Cardiac septum (tissue), 1 donor: ENCODE results near the gene SLC39A11. TPM values are rescaled to one million over a fixed set of nuclear protein-coding genes. Genes with fewer than 3 reads are reported as not detected.
"Not testable (repeated sequence)": the region's sequence is repeated elsewhere in the genome, so short reads cannot be mapped to it uniquely, and the experiment has no call there.

ENCODE experiments used
- DNase-seq: peaks from one replicate; pipeline ENCODE4 v3.0.0-alpha.2; 2020; ENCODE audit warnings: low spot score
- intact Hi-C: fragments of 100-400 bp; cut with DNase I; formaldehyde crosslinking; loops from one replicate; pipeline ENCODE4 v1.14.0; 2022
- total RNA-seq: library from RNA; stranded (reverse); fragmentation: NEBNext Ultra II Directional; extraction: Animal tissue kit (Norgen Biotek cat#: 25700); gene quantifications from one replicate; pipeline ENCODE4 v1.2.1, GENCODE V29; 2021
- donor health status: DM: no; HTN: no; CAD: no.

SLC39A11 gene
- total RNA-seq, 1 donor from 2014 or later = 7.2 TPM

DNA sequence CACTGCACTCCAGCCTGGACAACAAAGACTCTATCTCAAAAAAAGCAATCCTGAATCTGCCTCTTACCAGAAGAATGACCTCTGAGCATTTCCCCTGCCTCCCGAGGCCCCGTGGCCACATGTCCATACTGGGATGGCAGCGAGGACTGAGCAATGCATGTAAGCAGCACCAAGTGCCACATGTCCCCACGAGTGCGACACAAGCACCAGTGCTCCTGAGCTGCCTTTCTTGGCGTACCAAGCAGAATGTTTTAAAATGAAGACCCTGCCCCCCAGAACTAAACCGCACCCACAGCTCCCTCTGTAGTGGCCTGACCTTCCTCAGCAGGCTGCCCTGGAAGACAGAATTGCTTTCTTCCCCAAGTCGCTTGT lies 373.3 kb downstream of the SLC39A11 start:
- intact Hi-C loops = no loop called here
- DNase-seq = no peak

- intact Hi-C loops = no loop called here
- DNase-seq = no peak
Measured at GRCh38 chr17:72717676-72718075, 374.8 kb downstream of the SLC39A11 start.

GRCh38 chr17:72717276-72717675 lies 375.2 kb downstream of the SLC39A11 start:
- no peak for DNase-seq
- intact Hi-C loops = no loop called here

DNA sequence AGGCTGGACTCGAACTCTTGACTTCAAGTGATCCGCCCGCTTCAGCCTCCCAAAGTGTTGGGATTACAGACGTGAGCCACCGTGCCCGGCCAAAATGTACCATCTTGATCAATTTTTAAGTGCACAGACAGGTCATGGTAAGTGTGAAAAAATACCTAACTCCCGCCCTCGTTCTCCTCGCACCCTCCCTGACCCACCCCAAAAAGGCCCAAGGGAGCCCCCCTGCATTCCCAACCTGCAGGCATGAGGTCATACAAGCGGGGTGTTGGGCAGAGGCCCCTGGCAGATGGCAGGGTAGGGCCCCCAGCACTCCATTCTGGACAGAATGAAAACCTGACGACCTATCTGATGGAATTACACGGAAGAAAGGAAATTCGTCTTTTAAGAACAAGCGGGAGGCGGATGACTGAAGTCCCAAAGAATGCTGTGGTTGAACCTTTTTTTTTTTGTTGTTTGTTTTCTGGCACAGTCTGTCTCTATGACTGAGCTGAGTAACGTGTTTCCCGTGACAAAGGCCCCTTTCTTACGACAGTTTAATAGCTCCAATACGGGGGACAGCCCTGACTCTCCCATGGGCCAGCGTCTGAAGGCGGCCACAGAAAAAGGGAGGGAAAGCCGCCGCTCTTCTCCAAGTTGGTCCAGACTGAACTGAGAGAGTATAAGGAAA lies 376.4 kb downstream of the SLC39A11 start:
- intact Hi-C loops = no loop called here
- no peak for DNase-seq

DNA sequence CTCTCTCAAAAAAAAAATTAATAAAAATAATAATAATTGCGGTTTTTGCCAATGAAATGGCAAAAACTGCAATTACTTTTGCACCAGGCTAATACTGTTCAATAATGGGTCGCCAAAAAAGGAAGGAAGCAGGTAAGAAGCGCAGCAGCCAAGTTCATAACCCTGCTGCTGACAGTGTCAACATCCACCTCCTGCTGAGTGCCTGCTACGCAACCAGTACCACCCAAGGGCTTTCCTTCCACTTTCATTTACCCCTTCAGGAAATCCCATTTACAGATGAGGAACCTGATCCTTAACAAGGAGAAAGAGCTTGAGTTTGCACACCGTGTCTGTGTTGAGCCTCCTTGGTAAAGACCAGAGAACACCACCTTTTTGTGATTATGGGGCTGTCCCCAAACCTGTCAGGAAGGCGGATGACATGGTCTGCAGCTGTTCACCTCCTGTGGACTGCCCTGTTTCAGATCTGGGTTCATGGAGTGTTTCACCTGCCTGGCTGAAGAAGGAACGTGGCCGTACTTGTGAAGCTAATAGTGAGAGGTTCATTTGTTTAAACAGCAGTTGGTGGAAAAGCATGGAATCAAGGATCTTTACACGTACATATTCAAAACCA lies 378.0 kb downstream of the SLC39A11 start:
- no peak for DNase-seq
- intact Hi-C loops = no loop called here

- intact Hi-C loops = no loop called here
- DNase-seq = no peak
Measured at GRCh38 chr17:72713701-72714100, 378.8 kb downstream of the SLC39A11 start.

- intact Hi-C loops = no loop called here
- no peak for DNase-seq
Measured at GRCh38 chr17:72711521-72712310, 380.8 kb downstream of the SLC39A11 start.

GRCh38 chr17:72710834-72711233 lies 381.7 kb downstream of the SLC39A11 start:
- DNase-seq = no peak
- intact Hi-C loops = no loop called here

- no peak for DNase-seq
- intact Hi-C loops = no loop called here
Measured at GRCh38 chr17:72710202-72710601, 382.3 kb downstream of the SLC39A11 start.

DNA sequence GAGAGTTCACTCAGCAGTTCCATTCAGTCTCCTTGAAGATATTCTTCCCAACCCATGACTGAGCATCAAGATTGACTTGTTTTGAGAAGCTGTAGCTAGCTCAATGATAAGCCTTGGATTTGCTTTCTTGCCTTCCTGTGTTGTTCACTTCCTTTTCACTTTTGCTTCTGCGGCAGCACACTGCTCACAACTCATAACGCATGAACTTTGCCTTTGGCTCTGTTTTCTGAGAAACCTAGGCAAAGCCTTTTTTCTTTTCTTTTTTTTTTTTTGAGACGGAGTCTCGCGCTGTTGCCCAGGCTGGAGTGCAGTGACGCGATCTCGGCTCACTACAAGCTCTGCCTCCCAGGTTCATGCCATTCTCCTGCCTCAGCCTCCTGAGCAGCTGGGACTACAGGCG lies 383.8 kb downstream of the SLC39A11 start:
- intact Hi-C loops, DNase-seq: not testable (repeated sequence)

- no peak for DNase-seq
- intact Hi-C loops = no loop called here
Measured at GRCh38 chr17:72707881-72708280, 384.6 kb downstream of the SLC39A11 start.

DNA sequence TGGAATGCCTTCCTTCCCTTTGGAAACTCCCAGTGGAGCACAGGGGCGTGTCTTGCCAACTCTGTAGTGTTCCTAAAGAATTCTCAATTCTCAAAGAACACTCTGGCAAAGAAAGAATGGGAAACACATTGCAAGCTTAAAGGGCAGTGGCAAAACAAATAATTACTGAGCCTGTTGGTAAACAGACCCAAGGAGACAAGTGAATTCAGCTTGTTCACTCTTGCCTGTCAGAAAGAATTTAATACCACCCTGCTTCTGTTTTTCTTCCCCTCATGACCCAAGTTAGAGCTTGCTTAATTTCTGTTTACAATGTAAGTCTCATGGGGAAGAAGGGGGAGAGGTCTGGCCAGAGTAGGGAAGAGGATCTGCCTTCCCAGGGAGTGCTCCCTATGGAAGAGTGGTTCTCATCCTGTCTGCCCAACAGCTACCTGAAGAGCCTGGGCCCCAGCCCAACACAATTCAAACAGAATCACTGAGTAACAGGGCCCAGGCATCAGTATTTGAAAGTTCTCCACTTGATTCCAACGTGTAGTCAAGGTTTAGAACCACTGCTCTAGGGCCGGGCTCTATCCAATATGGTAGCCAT lies 386.0 kb downstream of the SLC39A11 start:
- no peak for DNase-seq
- intact Hi-C loops = no loop called here

DNA sequence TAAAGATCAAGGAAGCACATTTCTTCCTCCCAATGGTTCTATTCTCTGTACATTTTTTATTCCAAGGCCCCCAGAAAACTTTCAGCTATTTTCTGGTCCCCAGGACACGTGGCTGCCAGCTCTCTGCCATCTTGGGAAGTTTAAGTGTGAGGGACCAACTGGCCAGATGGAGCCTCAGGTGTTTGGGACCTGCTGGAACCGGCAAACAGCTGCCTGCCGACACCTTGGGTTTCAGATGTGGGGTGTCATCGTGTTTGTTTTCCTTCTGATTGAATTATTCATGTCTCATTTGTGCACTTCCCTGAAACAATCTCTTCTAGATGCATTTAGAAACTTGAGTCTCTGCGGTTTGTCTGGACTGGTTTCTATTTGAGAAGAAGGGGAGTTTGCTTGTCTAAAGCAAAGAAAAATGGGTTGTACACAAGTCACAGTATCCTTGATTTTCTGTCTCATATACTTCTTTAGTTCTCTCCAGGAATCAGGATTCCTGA lies 386.5 kb downstream of the SLC39A11 start:
- DNase-seq = no peak
- intact Hi-C loops = no loop called here

DNA sequence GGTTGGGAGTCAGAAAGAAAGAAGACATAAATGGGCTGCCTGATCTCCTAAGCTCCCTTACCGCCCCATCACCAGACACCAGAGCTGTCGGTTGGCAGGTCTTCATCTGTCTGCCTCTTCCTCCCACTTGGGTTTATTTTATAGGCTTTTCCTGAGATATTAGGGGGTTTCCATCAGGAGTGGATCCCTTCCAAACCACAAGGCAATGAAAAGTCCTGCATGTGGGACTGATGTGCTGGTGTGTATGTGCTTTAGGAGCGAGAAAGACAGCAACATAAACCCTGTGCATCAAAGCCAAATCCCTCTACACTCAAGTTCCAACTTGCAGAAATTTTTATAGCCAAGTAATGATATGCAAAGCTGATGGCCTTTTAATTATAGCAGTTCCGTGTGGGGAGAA lies 389.5 kb downstream of the SLC39A11 start:
- no peak for DNase-seq
- intact Hi-C loops = no loop called here

DNA sequence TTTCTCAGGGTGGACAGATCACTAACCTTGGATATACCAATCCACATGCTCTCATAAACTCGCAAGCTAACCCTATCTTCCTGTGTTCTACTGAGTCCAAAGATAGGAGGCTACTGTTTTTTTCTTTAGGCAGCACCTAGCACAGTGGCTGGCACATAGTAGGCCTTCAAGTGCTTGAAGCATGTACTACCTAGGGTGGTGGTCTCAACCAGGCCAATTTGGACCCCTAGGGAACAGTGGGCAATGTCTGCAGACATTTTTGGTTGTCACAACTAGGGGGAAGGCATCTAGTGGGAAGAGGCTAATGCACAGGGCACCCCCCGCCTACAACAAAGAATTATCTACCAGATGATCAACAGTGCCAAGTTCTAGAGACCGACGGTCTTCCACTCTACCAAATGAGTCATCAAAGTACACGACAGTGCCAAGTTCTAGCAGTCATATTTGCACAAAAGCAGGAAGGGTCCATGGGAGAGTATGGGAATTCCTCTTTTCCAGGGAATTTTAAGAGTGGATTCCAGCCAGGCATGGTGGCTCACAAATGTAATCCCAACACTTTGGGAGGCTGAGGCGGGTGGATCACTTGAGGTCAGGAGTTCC lies 390.3 kb downstream of the SLC39A11 start:
- DNase-seq = no peak
- intact Hi-C loops = no loop called here

- DNase-seq = no peak
- intact Hi-C loops = no loop called here
Measured at GRCh38 chr17:72700226-72700625, 392.3 kb downstream of the SLC39A11 start.

DNA sequence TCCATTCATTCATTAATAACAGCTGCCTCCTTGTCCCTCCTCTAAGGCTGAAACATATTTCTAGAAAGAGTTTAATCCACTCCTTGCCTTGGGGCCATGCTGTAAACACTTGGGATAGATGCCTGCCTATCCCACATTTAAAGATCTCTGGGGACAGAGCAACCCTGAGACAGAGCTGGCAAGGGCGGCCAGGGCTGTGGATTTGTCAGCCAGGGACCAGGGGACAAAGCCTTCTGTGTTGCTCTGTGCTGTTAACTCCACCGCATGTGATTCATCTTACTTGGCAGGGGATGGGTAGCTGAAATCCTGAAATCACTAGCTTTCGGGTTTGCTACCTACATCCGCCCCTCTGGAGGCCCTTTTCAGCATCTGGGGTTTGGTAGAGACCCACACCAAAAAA lies 392.9 kb downstream of the SLC39A11 start:
- no peak for DNase-seq
- intact Hi-C loops = no loop called here

DNA sequence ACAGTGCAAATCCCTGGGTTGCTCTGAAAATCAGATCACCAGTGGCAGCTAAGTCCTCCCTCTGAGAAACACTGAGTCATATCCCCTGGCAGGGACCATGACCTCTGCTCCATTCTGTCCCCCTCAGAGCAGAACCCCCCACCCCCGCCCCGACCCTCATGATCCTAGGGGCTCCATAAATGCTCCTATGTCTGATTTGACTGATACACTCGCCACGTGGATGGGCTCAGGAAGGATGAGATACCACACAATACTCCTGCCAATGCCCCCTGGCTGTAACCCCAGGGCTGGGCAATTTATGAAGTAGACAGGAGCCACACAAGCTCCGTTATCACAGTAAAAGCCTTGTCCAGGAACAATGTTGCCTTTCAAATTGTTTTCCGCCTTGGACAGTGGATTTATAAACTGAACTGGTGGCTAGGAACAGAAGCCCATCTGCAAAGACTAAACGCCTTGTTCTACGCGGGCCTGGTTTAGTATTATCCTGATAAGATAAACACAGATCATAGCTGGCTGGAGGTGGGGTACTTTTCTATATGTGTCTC lies 394.8 kb downstream of the SLC39A11 start:
- intact Hi-C loops = no loop called here
- DNase-seq = no peak

DNA sequence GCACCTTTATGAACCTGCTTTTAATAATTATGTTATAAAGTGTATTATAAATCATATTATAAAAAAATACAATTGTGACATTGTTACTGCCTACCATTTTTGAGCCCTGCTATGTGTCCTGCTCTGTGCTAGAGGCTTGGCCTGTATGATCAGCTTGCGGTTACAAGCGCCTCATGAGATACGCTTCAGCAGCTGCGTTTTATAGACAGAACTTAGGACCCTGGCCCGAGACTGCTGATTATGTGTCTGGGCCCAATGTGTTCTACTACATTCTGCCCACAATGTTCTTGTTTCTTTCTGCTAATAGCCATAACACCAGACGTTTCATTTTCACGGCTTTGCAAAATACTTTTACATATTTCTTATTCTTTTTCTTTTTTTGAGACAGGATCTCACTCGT lies 395.8 kb downstream of the SLC39A11 start:
- DNase-seq = no peak
- intact Hi-C loops = no loop called here

GRCh38 chr17:72696156-72696555 lies 396.3 kb downstream of the SLC39A11 start:
- DNase-seq = no peak
- intact Hi-C loops = no loop called here
